ENCODE results near the gene KIAA0319L.

Gene KIAA0319L

GRCh38 chr1:35561972-35562680 is 4.9 kb upstream of the KIAA0319L start:
- no peak for DNase-seq (ENCODE audit: low read depth)
- TF ChIP-seq CTCF (conservative IDR thresholded peaks at IDR 0.05; ENCODE audit: low read length): no peak

GRCh38 chr1:35561297-35561971 is 4.2 kb upstream of the KIAA0319L start:
- DNase-seq (ENCODE audit: low read depth): no peak
- H3K4me3 ChIP-seq (ENCODE audit: low read length): no peak overlapping the region
- no peak for TF ChIP-seq CTCF (conservative IDR thresholded peaks at IDR 0.05; ENCODE audit: low read length)

More at GRCh38 chr1:35561972-35562680, 4.9 kb upstream of the KIAA0319L start:
- no peak overlapping the region for H3K4me3 ChIP-seq (ENCODE audit: low read length)

GRCh38 chr1:35560256-35561225 is 3.3 kb upstream of the KIAA0319L start:
- peak overlapping the region; percentile 27; the same call in 1 of the 2 replicates for H3K4me3 ChIP-seq (ENCODE audit: low read length)
- no peak for TF ChIP-seq CTCF (conservative IDR thresholded peaks at IDR 0.05; ENCODE audit: low read length)
- DNase-seq (ENCODE audit: low read depth): peak; percentile 43

GRCh38 chr1:35559317-35559944 is 2.2 kb upstream of the KIAA0319L start:
- no peak for DNase-seq (ENCODE audit: low read depth)
- TF ChIP-seq CTCF (conservative IDR thresholded peaks at IDR 0.05; ENCODE audit: low read length): no peak
- H3K4me3 ChIP-seq (ENCODE audit: low read length): peak overlapping the region; percentile 97

GRCh38 chr1:35558374-35559316 is 1.4 kb upstream of the KIAA0319L start:
- no peak for DNase-seq (ENCODE audit: low read depth)
- TF ChIP-seq CTCF (conservative IDR thresholded peaks at IDR 0.05; ENCODE audit: low read length): no peak; the same call in 1 of the 2 replicates
- H3K4me3 ChIP-seq (ENCODE audit: low read length): peak overlapping the region; percentile 97
